Panc1 (cell line): ENCODE data around the gene HPRT1. TPM values are rescaled to one million over a fixed set of nuclear protein-coding genes. Genes with fewer than 3 reads are reported as not detected.

Experiments used
- ATAC-seq: fragments of 200-7000 bp; cut with Tn5 transposase; 2 replicates; pipeline ENCODE4 v1.9.1; 2020; ENCODE audit warnings: mild to moderate bottlenecking, moderate library complexity
- BruUV-seq: library from RNA; stranded (reverse); fragments of 400-500 nt; replicated peaks from 2 replicates; lab custom pipeline; 2021; lab: Mats Ljungman, UMichigan
- CTCF ChIA-PET: fragments of 300-600 bp; sonication (Branson Sonifier 250); formaldehyde crosslinking; loops from one replicate; lab custom pipeline; 2022; ENCODE audit warnings: antibody characterized with exemption; lab: Charles Lee
- POLR2A ChIA-PET: fragments of 300-600 bp; sonication (Branson Sonifier 250); formaldehyde crosslinking; loops from one replicate; lab custom pipeline; 2022; ENCODE audit warnings: antibody characterized with exemption; lab: Charles Lee
- DNase-seq: peaks from one replicate; pipeline ENCODE4 v3.0.0-alpha.2; 2010; ENCODE audit warnings: low read depth, low spot score
- H3K27ac ChIP-seq: 2 replicates; pipeline ENCODE4 v1.5.1; 2011; ENCODE audit warnings: mild to moderate bottlenecking, low read length, inconsistent platforms
- H3K27me3 ChIP-seq: fragments of 200-500 bp; sonication (Bioruptor generic); 2 replicates; pipeline ENCODE4 v1.6.0; 2014; ENCODE audit warnings: low read length, inconsistent platforms; ENCODE audit not compliant: control insufficient read depth, insufficient read depth
- H3K36me3 ChIP-seq: fragments of 200-500 bp; sonication (Bioruptor generic); 2 replicates; pipeline ENCODE4 v1.5.1; 2014; ENCODE audit warnings: inconsistent platforms, mild to moderate bottlenecking, low read length, moderate library complexity; ENCODE audit not compliant: control insufficient read depth, insufficient read depth
- H3K4me1 ChIP-seq: 2 replicates; pipeline ENCODE4 v1.5.1; 2011; ENCODE audit warnings: inconsistent platforms, mild to moderate bottlenecking, low read length, moderate library complexity; ENCODE audit not compliant: control insufficient read depth, insufficient read depth
- H3K4me3 ChIP-seq, 2 experiments: 2 replicates each; pipeline ENCODE4 v1.5.1; 2011 to 2012; ENCODE audit warnings: low read depth in 2 of 2, low read length in 2 of 2, mild to moderate bottlenecking in 2 of 2, inconsistent platforms in 1 of 2, moderate library complexity in 1 of 2
- H3K9me3 ChIP-seq: fragments of 200-500 bp; sonication (Bioruptor generic); 2 replicates; pipeline ENCODE4 v1.5.1; 2014; ENCODE audit warnings: low read depth, mild to moderate bottlenecking, inconsistent platforms, low read length, moderate library complexity; ENCODE audit not compliant: control insufficient read depth, insufficient read depth
- POLR2AphosphoS5 ChIP-seq: IDR thresholded peaks from 2 replicates; pipeline ENCODE4 v1.6.1; 2012; ENCODE audit warnings: mild to moderate bottlenecking, low read depth, low read length, moderate library complexity
- REST ChIP-seq, 2 experiments: IDR thresholded peaks; 2 replicates each; pipeline ENCODE4 v1.6.1; 2011 to 2012; ENCODE audit warnings: low read depth in 2 of 2, control low read depth in 1 of 2, low read length in 1 of 2, mild to moderate bottlenecking in 1 of 2, moderate library complexity in 1 of 2; ENCODE audit not compliant: insufficient read depth in 1 of 2
- SIN3A ChIP-seq: IDR thresholded peaks from 2 replicates; pipeline ENCODE4 v1.6.1; 2012; ENCODE audit warnings: low read depth, mild to moderate bottlenecking, low read length, moderate library complexity, borderline replicate concordance; ENCODE audit not compliant: insufficient read depth
- TCF7L2 ChIP-seq: IDR thresholded peaks from 2 replicates; pipeline ENCODE4 v1.6.1; 2011; ENCODE audit warnings: mild to moderate bottlenecking, low read depth, low read length, inconsistent platforms
- in situ Hi-C: cut with HindIII; loops from 2 replicates; pipeline ENCODE4 v1.10.0; 2016; ENCODE audit warnings: low sequenced_read_pairs, low pct_unique_long_range_greater_than_20kb
- intact Hi-C: fragments of 100-400 bp; cut with micrococcal nuclease; formaldehyde crosslinking; loops from one replicate; pipeline ENCODE4 v1.10.0; 2022; ENCODE audit not compliant: unreplicated experiment
- total RNA-seq: library from RNA; stranded (reverse); gene quantifications from one replicate; pipeline ENCODE4 v1.2.1, GENCODE V29; 2021; ENCODE audit not compliant: unreplicated experiment
- TF ChIP-seq, protein P1 (sequence below): fragments of 450-650 bp; IDR thresholded peaks from 2 replicates; pipeline ENCODE4 v1.5.1; 2017; ENCODE audit warnings: mild to moderate bottlenecking

HPRT1 gene
- total RNA-seq, 1 experiment from 2014 or later = 77.1 TPM

DNA sequence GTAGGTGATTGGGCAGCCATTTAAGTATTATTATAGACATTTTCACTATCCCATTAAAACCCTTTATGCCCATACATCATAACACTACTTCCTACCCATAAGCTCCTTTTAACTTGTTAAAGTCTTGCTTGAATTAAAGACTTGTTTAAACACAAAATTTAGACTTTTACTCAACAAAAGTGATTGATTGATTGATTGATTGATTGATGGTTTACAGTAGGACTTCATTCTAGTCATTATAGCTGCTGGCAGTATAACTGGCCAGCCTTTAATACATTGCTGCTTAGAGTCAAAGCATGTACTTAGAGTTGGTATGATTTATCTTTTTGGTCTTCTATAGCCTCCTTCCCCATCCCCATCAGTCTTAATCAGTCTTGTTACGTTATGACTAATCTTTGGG is 16.3 kb downstream of the HPRT1 start:
- CTCF ChIA-PET = no interaction called here
- no peak overlapping the region for H3K4me3 ChIP-seq
- ATAC-seq (no peak), DNase-seq (no peak)
- in situ Hi-C loops (no loop called here), intact Hi-C loops (no loop called here)
- no TSS peak for BruUV-seq
- H3K36me3 ChIP-seq = peaks cover 9% of the 10 kb centered on the region; the same call in 1 of the 2 replicates
- no peaks in the 10 kb centered on the region for H3K4me1 ChIP-seq
- H3K9me3 ChIP-seq = no peaks in the 10 kb centered on the region
- no peak overlapping the region for H3K27ac ChIP-seq
- H3K27me3 ChIP-seq = no peaks in the 10 kb centered on the region
- POLR2A ChIA-PET = no interaction called here
- no peak for TF ChIP-seq TCF7L2
- TF ChIP-seq POLR2AphosphoS5 = no peak
- TF ChIP-seq SIN3A = no peak
- TF ChIP-seq REST (IDR thresholded peaks at IDR 0.05; ENCODE audit: insufficient read depth in 1 of 2, low read depth in 2 of 2, low read length in 1 of 2) = no peak
- TF ChIP-seq, protein P1, sequence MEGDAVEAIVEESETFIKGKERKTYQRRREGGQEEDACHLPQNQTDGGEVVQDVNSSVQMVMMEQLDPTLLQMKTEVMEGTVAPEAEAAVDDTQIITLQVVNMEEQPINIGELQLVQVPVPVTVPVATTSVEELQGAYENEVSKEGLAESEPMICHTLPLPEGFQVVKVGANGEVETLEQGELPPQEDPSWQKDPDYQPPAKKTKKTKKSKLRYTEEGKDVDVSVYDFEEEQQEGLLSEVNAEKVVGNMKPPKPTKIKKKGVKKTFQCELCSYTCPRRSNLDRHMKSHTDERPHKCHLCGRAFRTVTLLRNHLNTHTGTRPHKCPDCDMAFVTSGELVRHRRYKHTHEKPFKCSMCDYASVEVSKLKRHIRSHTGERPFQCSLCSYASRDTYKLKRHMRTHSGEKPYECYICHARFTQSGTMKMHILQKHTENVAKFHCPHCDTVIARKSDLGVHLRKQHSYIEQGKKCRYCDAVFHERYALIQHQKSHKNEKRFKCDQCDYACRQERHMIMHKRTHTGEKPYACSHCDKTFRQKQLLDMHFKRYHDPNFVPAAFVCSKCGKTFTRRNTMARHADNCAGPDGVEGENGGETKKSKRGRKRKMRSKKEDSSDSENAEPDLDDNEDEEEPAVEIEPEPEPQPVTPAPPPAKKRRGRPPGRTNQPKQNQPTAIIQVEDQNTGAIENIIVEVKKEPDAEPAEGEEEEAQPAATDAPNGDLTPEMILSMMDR = no peak

GRCh38 chrX:134478374-134478773 is 18.4 kb downstream of the HPRT1 start:
- Histone ChIP-seq H3K4me3 (no peak overlapping the region), H3K27ac (no peak overlapping the region), H3K36me3 (peaks cover 9% of the 10 kb centered on the region; the same call in 1 of the 2 replicates), H3K9me3 (no peaks in the 10 kb centered on the region), H3K27me3 (no peaks in the 10 kb centered on the region), H3K4me1 (no peaks in the 10 kb centered on the region)
- in situ Hi-C loops = no loop called here
- POLR2A ChIA-PET = no interaction called here
- CTCF ChIA-PET = no interaction called here
- BruUV-seq = no TSS peak
- TF ChIP-seq SIN3A (no peak), TCF7L2 (no peak), POLR2AphosphoS5 (no peak), REST (IDR thresholded peaks at IDR 0.05; ENCODE audit: insufficient read depth in 1 of 2, low read depth in 2 of 2, low read length in 1 of 2) (no peak)
- TF ChIP-seq, protein P1 = no peak
- intact Hi-C loops = no loop called here
- DNase-seq = no peak
- no peak for ATAC-seq
